Panc1 (cell line): ENCODE measurements around the gene HMCN2. TPM values are rescaled to one million over a fixed set of nuclear protein-coding genes. Genes with fewer than 3 reads are reported as not detected.

ENCODE experiments used
- ATAC-seq: fragments of 200-7000 bp; cut with Tn5 transposase; 2 replicates; pipeline ENCODE4 v1.9.1; 2020; ENCODE audit warnings: mild to moderate bottlenecking, moderate library complexity
- BruUV-seq: library from RNA; stranded (reverse); fragments of 400-500 nt; replicated peaks from 2 replicates; lab custom pipeline; 2021; lab: Mats Ljungman, UMichigan
- CTCF ChIA-PET: fragments of 300-600 bp; sonication (Branson Sonifier 250); formaldehyde crosslinking; loops from one replicate; lab custom pipeline; 2022; ENCODE audit warnings: antibody characterized with exemption; lab: Charles Lee
- POLR2A ChIA-PET: fragments of 300-600 bp; sonication (Branson Sonifier 250); formaldehyde crosslinking; loops from one replicate; lab custom pipeline; 2022; ENCODE audit warnings: antibody characterized with exemption; lab: Charles Lee
- DNase-seq: peaks from one replicate; pipeline ENCODE4 v3.0.0-alpha.2; 2010; ENCODE audit warnings: low read depth, low spot score
- H3K27ac ChIP-seq: 2 replicates; pipeline ENCODE4 v1.5.1; 2011; ENCODE audit warnings: mild to moderate bottlenecking, low read length, inconsistent platforms
- H3K27me3 ChIP-seq: fragments of 200-500 bp; sonication (Bioruptor generic); 2 replicates; pipeline ENCODE4 v1.6.0; 2014; ENCODE audit warnings: low read length, inconsistent platforms; ENCODE audit not compliant: control insufficient read depth, insufficient read depth
- H3K36me3 ChIP-seq: fragments of 200-500 bp; sonication (Bioruptor generic); 2 replicates; pipeline ENCODE4 v1.5.1; 2014; ENCODE audit warnings: inconsistent platforms, mild to moderate bottlenecking, low read length, moderate library complexity; ENCODE audit not compliant: control insufficient read depth, insufficient read depth
- H3K4me1 ChIP-seq: 2 replicates; pipeline ENCODE4 v1.5.1; 2011; ENCODE audit warnings: inconsistent platforms, mild to moderate bottlenecking, low read length, moderate library complexity; ENCODE audit not compliant: control insufficient read depth, insufficient read depth
- H3K4me3 ChIP-seq, 2 experiments: 2 replicates each; pipeline ENCODE4 v1.5.1; 2011 to 2012; ENCODE audit warnings: low read depth in 2 of 2, low read length in 2 of 2, mild to moderate bottlenecking in 2 of 2, inconsistent platforms in 1 of 2, moderate library complexity in 1 of 2
- H3K9me3 ChIP-seq: fragments of 200-500 bp; sonication (Bioruptor generic); 2 replicates; pipeline ENCODE4 v1.5.1; 2014; ENCODE audit warnings: low read depth, mild to moderate bottlenecking, inconsistent platforms, low read length, moderate library complexity; ENCODE audit not compliant: control insufficient read depth, insufficient read depth
- POLR2AphosphoS5 ChIP-seq: IDR thresholded peaks from 2 replicates; pipeline ENCODE4 v1.6.1; 2012; ENCODE audit warnings: mild to moderate bottlenecking, low read depth, low read length, moderate library complexity
- SIN3A ChIP-seq: IDR thresholded peaks from 2 replicates; pipeline ENCODE4 v1.6.1; 2012; ENCODE audit warnings: low read depth, mild to moderate bottlenecking, low read length, moderate library complexity, borderline replicate concordance; ENCODE audit not compliant: insufficient read depth
- TCF7L2 ChIP-seq: IDR thresholded peaks from 2 replicates; pipeline ENCODE4 v1.6.1; 2011; ENCODE audit warnings: mild to moderate bottlenecking, low read depth, low read length, inconsistent platforms
- in situ Hi-C: cut with HindIII; loops from 2 replicates; pipeline ENCODE4 v1.10.0; 2016; ENCODE audit warnings: low sequenced_read_pairs, low pct_unique_long_range_greater_than_20kb
- intact Hi-C: fragments of 100-400 bp; cut with micrococcal nuclease; formaldehyde crosslinking; loops from one replicate; pipeline ENCODE4 v1.10.0; 2022; ENCODE audit not compliant: unreplicated experiment
- total RNA-seq: library from RNA; stranded (reverse); gene quantifications from one replicate; pipeline ENCODE4 v1.2.1, GENCODE V29; 2021; ENCODE audit not compliant: unreplicated experiment
- TF ChIP-seq, protein P1 (sequence below): fragments of 450-650 bp; IDR thresholded peaks from 2 replicates; pipeline ENCODE4 v1.5.1; 2017; ENCODE audit warnings: mild to moderate bottlenecking
- TF ChIP-seq, protein P2 (sequence below), 2 experiments: IDR thresholded peaks; 2 replicates each; pipeline ENCODE4 v1.6.1; 2011 to 2012; ENCODE audit warnings: low read depth in 2 of 2, control low read depth in 1 of 2, low read length in 1 of 2, mild to moderate bottlenecking in 1 of 2, moderate library complexity in 1 of 2; ENCODE audit not compliant: insufficient read depth in 1 of 2

The HMCN2 gene
- total RNA-seq, 1 experiment from 2014 or later = 0.05 TPM

DNA sequence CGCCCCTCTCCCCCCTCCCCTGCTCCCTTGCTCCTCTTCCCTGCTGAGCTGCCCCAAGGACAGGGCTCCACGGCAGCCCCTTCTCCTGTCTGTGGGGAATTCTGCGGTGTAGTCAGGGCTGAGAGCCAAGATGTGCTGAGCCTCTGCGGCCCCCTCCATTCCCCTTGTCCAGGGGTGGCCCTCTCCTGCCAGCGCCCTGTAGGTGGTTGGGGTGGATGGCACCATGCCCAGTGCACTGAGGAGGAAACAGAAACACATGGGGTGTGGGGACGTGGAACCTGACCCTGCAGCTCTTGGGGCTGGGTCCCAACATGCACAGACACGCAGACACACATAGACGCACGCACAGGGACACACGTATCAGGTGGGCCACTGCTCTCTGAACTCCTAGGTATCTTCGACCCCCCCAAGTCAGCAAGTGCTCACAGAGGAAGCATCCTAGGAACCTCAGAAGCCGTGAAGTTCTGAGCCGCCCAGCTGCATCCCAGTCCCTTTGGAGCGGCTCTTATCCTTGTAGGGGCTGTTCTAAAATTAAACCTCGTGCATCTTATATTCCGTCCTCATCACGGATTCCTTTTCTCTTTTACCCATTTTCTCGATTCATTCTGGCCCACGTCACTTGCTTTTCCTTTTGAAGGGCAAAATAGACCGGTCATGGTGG is 64.8 kb downstream of the HMCN2 start:
- H3K27ac ChIP-seq = no peak overlapping the region
- CTCF ChIA-PET = no interaction called here
- POLR2A ChIA-PET = no interaction called here

DNA sequence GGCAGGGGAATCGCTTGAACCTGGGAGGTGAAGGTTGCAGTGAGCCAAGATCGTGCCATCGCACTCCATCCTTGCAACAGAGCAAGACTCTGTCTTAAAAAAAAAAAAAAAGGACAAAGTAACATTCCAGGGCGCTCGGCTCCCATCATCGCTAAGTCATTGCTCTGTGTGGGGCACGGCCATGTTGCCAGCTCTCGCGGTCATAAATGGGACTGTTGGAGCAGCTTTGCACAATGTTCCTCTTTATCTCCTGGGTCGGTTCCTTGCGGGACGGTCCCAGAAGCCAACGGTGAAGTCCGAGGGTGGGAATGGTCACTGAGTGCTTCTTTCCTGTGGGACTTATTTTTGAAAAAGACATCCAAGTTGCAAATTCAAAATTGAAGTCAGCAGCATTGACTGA is 65.5 kb downstream of the HMCN2 start:
- ChIA-PET POLR2A (no interaction called here), CTCF (interaction anchor here (0.5 kb wide), 1 partner anchor 16 kb away, joined by 4 read pairs; no protein-coding TSS in a partner anchor)
- Histone ChIP-seq H3K36me3 (no peaks in the 10 kb centered on the region), H3K4me3 (no peak overlapping the region), H3K9me3 (no peaks in the 10 kb centered on the region), H3K27me3 (peaks cover 2% of the 10 kb centered on the region; the same call in 1 of the 2 replicates), H3K4me1 (no peaks in the 10 kb centered on the region; the same call in 1 of the 2 replicates), H3K27ac (no peak overlapping the region)
- TF ChIP-seq SIN3A (no peak), POLR2AphosphoS5 (no peak), TCF7L2 (no peak)
- TF ChIP-seq, protein P1, sequence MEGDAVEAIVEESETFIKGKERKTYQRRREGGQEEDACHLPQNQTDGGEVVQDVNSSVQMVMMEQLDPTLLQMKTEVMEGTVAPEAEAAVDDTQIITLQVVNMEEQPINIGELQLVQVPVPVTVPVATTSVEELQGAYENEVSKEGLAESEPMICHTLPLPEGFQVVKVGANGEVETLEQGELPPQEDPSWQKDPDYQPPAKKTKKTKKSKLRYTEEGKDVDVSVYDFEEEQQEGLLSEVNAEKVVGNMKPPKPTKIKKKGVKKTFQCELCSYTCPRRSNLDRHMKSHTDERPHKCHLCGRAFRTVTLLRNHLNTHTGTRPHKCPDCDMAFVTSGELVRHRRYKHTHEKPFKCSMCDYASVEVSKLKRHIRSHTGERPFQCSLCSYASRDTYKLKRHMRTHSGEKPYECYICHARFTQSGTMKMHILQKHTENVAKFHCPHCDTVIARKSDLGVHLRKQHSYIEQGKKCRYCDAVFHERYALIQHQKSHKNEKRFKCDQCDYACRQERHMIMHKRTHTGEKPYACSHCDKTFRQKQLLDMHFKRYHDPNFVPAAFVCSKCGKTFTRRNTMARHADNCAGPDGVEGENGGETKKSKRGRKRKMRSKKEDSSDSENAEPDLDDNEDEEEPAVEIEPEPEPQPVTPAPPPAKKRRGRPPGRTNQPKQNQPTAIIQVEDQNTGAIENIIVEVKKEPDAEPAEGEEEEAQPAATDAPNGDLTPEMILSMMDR = no peak
- TF ChIP-seq, protein P2, sequence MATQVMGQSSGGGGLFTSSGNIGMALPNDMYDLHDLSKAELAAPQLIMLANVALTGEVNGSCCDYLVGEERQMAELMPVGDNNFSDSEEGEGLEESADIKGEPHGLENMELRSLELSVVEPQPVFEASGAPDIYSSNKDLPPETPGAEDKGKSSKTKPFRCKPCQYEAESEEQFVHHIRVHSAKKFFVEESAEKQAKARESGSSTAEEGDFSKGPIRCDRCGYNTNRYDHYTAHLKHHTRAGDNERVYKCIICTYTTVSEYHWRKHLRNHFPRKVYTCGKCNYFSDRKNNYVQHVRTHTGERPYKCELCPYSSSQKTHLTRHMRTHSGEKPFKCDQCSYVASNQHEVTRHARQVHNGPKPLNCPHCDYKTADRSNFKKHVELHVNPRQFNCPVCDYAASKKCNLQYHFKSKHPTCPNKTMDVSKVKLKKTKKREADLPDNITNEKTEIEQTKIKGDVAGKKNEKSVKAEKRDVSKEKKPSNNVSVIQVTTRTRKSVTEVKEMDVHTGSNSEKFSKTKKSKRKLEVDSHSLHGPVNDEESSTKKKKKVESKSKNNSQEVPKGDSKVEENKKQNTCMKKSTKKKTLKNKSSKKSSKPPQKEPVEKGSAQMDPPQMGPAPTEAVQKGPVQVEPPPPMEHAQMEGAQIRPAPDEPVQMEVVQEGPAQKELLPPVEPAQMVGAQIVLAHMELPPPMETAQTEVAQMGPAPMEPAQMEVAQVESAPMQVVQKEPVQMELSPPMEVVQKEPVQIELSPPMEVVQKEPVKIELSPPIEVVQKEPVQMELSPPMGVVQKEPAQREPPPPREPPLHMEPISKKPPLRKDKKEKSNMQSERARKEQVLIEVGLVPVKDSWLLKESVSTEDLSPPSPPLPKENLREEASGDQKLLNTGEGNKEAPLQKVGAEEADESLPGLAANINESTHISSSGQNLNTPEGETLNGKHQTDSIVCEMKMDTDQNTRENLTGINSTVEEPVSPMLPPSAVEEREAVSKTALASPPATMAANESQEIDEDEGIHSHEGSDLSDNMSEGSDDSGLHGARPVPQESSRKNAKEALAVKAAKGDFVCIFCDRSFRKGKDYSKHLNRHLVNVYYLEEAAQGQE (IDR thresholded peaks at IDR 0.05; ENCODE audit: insufficient read depth in 1 of 2, low read depth in 2 of 2, low read length in 1 of 2) = no peak
- ATAC-seq (no peak), DNase-seq (no peak)
- in situ Hi-C loops = no loop called here
- BruUV-seq = no TSS peak
- intact Hi-C loops = no loop called here

More for the DNA sequence above, 64.8 kb downstream of the HMCN2 start:
- no peak for DNase-seq
- no peak overlapping the region for H3K4me3 ChIP-seq
- TF ChIP-seq TCF7L2 (no peak), SIN3A (no peak), POLR2AphosphoS5 (no peak)
- TF ChIP-seq, protein P1 = no peak
- TF ChIP-seq, protein P2 (IDR thresholded peaks at IDR 0.05; ENCODE audit: insufficient read depth in 1 of 2, low read depth in 2 of 2, low read length in 1 of 2) = no peak
- no TSS peak for BruUV-seq
- no peaks in the 10 kb centered on the region; the same call in 1 of the 2 replicates for H3K4me1 ChIP-seq
- no peaks in the 10 kb centered on the region for H3K9me3 ChIP-seq
- H3K27me3 ChIP-seq = peaks cover 2% of the 10 kb centered on the region; the same call in 1 of the 2 replicates
- in situ Hi-C loops (no loop called here), intact Hi-C loops (no loop called here)
- no peaks in the 10 kb centered on the region for H3K36me3 ChIP-seq
- ATAC-seq = no peak
